Right cardiac atrium (tissue), 5 donors: ENCODE data around the gene PTPRN2. TPM values are rescaled to one million over a fixed set of nuclear protein-coding genes. Genes with fewer than 3 reads are reported as not detected.

Experiments
- ATAC-seq, 2 donors: fragments of 200-7000 bp; cut with Tn5 transposase; one replicate each; pipeline versions ENCODE4 v1.8.0 to v1.9.1; 2020; ENCODE audit warnings: moderate library complexity in 2 of 2, mild to moderate bottlenecking in 1 of 2
- DNase-seq, 3 donors: peaks; one replicate each; pipeline ENCODE4 v3.0.0-alpha.2; 2020
- H3K27ac ChIP-seq: one replicate; pipeline ENCODE4 v1.5.1; 2013; ENCODE audit warnings: mild to moderate bottlenecking, low read length, control low read depth, moderate library complexity
- H3K27me3 ChIP-seq: one replicate; pipeline ENCODE4 v1.6.1; 2013; ENCODE audit not compliant: control insufficient read depth, insufficient read depth
- H3K4me1 ChIP-seq: one replicate; pipeline ENCODE4 v1.6.1; 2013; ENCODE audit warnings: low read length; ENCODE audit not compliant: control insufficient read depth, insufficient read depth
- H3K4me3 ChIP-seq: one replicate; pipeline ENCODE4 v1.5.1; 2013; ENCODE audit warnings: low read length, control low read depth
- H3K9me3 ChIP-seq: one replicate; pipeline ENCODE4 v1.6.1; 2013; ENCODE audit warnings: low read length; ENCODE audit not compliant: control insufficient read depth
- WGBS: extraction: QIAGEN DNeasy Blood & Tissue Kit; methylation state at CpG from one replicate; pipeline ENCODE4 v1.1.7; 2013; 5-methylcytosine and 5-hydroxymethylcytosine counted together
- intact Hi-C, 4 donors: fragments of 100-400 bp; cut with DNase I; formaldehyde crosslinking; loops; one replicate each; pipeline versions ENCODE4 v1.11.0 to v1.14.0; 2022 to 2023
- polyA plus RNA-seq: library from polyadenylated mRNA; stranded (reverse); fragments of 200-250 nt; gene quantifications from one replicate; pipeline ENCODE4 v1.2.3, GENCODE V29; 2013
- total RNA-seq, 4 donors: library from RNA; stranded (reverse); fragmentation: NEBNext Ultra II Directional; extraction: Animal tissue kit (Norgen Biotek cat#: 25700); gene quantifications; one replicate each; pipeline ENCODE4 v1.2.1, GENCODE V29; 2021
- donor health status: healthy with polysubstance abuse.
- donor health status: DM: no; HTN: yes; CAD: no.
- donor health status: DM: no; HTN: no; CAD: no.
- donor health status: DM: no; HTN: yes; CAD: no; lungs with severe emphysema.
- donor health status: DM: yes; HTN: yes; CAD: no.

Gene PTPRN2
- total and polyA plus RNA-seq, 5 donors = 1.5 to 3.9 (median 1.9) TPM

GRCh38 chr7:157634401-157635147 is 953.0 kb downstream of the PTPRN2 start:
- no peaks in the 10 kb centered on the region for H3K4me1 ChIP-seq
- H3K27ac ChIP-seq = no peak overlapping the region
- H3K4me3 ChIP-seq = no peak overlapping the region
- H3K27me3 ChIP-seq = no peaks in the 10 kb centered on the region
- 89% methylated on average over 24 of the region's 24 CpGs for WGBS
- intact Hi-C loops = no loop called here
- H3K9me3 ChIP-seq = no peaks in the 10 kb centered on the region
- no peak for ATAC-seq
- DNase-seq = no peak

DNA sequence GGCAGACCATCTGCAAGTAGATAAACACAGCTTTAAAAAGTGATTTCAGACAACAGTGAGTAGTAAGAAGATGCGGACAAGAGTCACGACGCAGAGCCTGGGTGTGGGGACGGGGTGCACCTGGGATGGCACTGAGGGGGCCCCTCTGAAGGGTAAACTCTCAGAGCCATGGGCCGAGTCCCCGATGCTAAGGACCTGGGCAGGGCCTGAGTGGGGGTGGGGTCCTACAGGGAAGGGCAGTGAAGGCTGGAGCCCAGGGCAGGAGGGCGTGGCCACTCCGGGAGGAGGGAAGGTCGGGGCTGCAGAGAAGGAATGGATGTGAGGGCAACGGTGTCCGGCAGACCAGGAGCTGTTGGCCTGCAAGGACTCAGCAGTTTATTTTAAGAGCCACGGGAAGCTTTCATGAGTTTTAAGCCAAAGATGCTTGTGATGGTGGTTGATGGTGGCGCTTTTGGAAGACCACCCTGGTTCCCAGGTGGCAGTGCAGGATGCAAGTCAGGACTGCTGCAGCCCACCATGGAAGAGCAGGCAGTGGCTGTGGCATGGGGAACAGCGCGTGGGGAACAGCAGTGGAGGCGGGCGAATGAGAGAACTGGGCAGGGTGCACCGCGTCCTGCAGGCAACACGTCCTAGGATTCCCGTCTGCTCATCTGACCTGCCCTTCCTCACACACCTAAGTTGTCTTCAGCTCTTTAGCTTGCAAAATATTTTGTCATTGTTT is 954.0 kb downstream of the PTPRN2 start:
- 79% methylated on average over 21 of the region's 21 CpGs for WGBS
- DNase-seq (no peak), ATAC-seq (peak in 1 of 2 donors; percentile 16)
- no peaks in the 10 kb centered on the region for H3K4me1 ChIP-seq
- no peaks in the 10 kb centered on the region for H3K9me3 ChIP-seq
- no peak overlapping the region for H3K4me3 ChIP-seq
- H3K27me3 ChIP-seq = no peaks in the 10 kb centered on the region
- intact Hi-C loops = no loop called here
- H3K27ac ChIP-seq = no peak overlapping the region

DNA sequence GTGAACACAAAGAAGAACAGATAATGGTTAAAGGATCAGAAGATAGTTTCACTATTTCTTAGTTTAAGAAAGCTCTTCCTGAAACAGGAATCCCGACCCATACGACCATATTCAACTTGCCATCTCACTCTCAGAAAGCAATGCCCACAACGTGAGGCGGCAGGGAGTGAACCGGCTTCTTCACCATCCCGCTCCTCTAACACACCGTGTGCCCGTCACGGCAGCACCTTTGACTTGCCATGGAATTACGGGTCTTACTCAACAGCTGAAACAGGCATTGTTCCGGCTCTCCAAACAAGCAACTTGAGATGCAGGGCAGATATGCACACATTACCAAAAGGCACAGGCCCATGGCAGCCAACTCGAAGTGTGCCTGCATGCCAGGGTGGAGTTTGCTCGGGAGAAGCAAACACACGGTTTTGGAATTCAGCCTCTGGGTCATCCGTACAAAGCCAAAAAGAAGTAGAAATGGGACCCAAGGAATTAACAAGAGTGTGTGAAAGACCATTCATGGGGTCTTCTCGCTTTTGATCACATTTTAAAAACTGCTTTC is 957.2 kb downstream of the PTPRN2 start:
- Histone ChIP-seq H3K4me1 (no peaks in the 10 kb centered on the region), H3K4me3 (no peak overlapping the region), H3K27ac (no peak overlapping the region), H3K27me3 (no peaks in the 10 kb centered on the region), H3K9me3 (no peaks in the 10 kb centered on the region)
- intact Hi-C loops = no loop called here
- no peak for DNase-seq
- no peak for ATAC-seq
- WGBS = 87% methylated on average over 16 of the region's 16 CpGs

DNA sequence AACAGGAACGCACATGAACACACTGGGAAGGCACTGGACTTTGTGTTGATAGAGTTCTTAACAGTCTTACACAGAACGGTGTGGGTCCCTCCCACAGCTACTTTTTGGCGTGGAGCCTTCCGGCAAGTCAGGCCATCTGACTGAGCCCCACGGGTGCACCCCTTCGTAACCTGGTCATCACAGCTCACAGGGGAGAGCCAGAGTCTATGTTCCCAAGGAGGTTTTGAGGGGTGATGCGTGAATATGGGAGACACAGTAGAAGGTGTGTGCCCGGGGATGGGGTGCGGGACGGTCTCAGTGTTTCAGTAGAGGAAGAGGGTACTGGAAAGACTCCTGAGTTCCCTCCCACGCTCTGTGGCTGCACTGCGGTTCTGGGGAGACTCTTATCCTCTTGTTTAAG is 959.2 kb downstream of the PTPRN2 start:
- 89% methylated on average over 12 of the region's 12 CpGs for WGBS
- no peak for ATAC-seq
- no peaks in the 10 kb centered on the region for H3K9me3 ChIP-seq
- no peak overlapping the region for H3K4me3 ChIP-seq
- no peak for DNase-seq
- H3K4me1 ChIP-seq = no peaks in the 10 kb centered on the region
- H3K27me3 ChIP-seq = no peaks in the 10 kb centered on the region
- H3K27ac ChIP-seq = no peak overlapping the region
- intact Hi-C loops = no loop called here

GRCh38 chr7:157627646-157628045 is 960.0 kb downstream of the PTPRN2 start:
- Histone ChIP-seq H3K4me3 (no peak overlapping the region), H3K4me1 (no peaks in the 10 kb centered on the region), H3K9me3 (no peaks in the 10 kb centered on the region), H3K27ac (no peak overlapping the region), H3K27me3 (no peaks in the 10 kb centered on the region)
- no peak for ATAC-seq
- 42% methylated on average over 8 of the region's 8 CpGs for WGBS
- DNase-seq = no peak
- intact Hi-C loops = no loop called here

GRCh38 chr7:157627033-157627432 is 960.6 kb downstream of the PTPRN2 start:
- no peaks in the 10 kb centered on the region for H3K9me3 ChIP-seq
- intact Hi-C loops = no loop called here
- no peak overlapping the region for H3K4me3 ChIP-seq
- H3K4me1 ChIP-seq = no peaks in the 10 kb centered on the region
- no peak for DNase-seq
- no peaks in the 10 kb centered on the region for H3K27me3 ChIP-seq
- H3K27ac ChIP-seq = no peak overlapping the region
- WGBS = 85% methylated on average over 8 of the region's 8 CpGs
- no peak for ATAC-seq

- Histone ChIP-seq H3K4me1 (no peaks in the 10 kb centered on the region), H3K27ac (no peak overlapping the region), H3K27me3 (no peaks in the 10 kb centered on the region), H3K4me3 (no peak overlapping the region), H3K9me3 (no peaks in the 10 kb centered on the region)
- DNase-seq (no peak), ATAC-seq (no peak)
- 71% methylated on average over 11 of the region's 11 CpGs for WGBS
- intact Hi-C loops = no loop called here
Measured at GRCh38 chr7:157625973-157626742, 961.5 kb downstream of the PTPRN2 start.

- H3K27ac ChIP-seq = no peak overlapping the region
- H3K4me1 ChIP-seq = no peaks in the 10 kb centered on the region
- ATAC-seq = no peak
- WGBS = 74% methylated on average over 7 of the region's 7 CpGs
- DNase-seq = no peak
- intact Hi-C loops = no loop called here
- no peaks in the 10 kb centered on the region for H3K9me3 ChIP-seq
- no peak overlapping the region for H3K4me3 ChIP-seq
- H3K27me3 ChIP-seq = no peaks in the 10 kb centered on the region
Measured at GRCh38 chr7:157623556-157623955, 964.1 kb downstream of the PTPRN2 start.

- intact Hi-C loops = no loop called here
- Histone ChIP-seq H3K4me1 (no peaks in the 10 kb centered on the region), H3K9me3 (no peaks in the 10 kb centered on the region), H3K4me3 (no peak overlapping the region), H3K27me3 (no peaks in the 10 kb centered on the region), H3K27ac (no peak overlapping the region)
- no peak for ATAC-seq
- no peak for DNase-seq
- WGBS = 89% methylated on average over 28 of the region's 28 CpGs
Measured at GRCh38 chr7:157622408-157623205, 965.0 kb downstream of the PTPRN2 start.

DNA sequence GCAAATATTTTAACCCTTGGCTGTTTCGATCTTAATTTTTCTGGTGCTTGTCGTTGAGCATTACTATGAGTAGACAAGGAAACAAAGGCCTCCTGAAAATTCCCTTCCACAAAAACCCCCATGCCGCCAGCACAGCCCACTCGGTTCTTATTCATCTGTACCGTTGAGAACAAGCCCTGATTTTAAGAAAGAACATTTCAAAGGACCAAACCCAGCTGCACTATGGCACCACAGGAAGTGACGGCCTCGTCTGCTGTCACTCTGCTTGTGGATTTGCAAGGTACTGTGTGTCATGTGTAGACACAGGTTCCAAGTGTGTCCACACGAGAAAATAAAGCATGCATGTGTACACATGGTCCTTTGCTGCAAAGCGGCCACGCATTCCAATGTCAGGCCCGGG is 965.6 kb downstream of the PTPRN2 start:
- no peaks in the 10 kb centered on the region for H3K27me3 ChIP-seq
- no peaks in the 10 kb centered on the region for H3K4me1 ChIP-seq
- ATAC-seq (no peak), DNase-seq (no peak)
- H3K27ac ChIP-seq = no peak overlapping the region
- intact Hi-C loops = no loop called here
- H3K9me3 ChIP-seq = no peaks in the 10 kb centered on the region
- 85% methylated on average over 11 of the region's 11 CpGs for WGBS
- no peak overlapping the region for H3K4me3 ChIP-seq
